Hindlimb muscle (tissue), 1 donor: ENCODE results near the gene DNAH10. TPM values are rescaled to one million over a fixed set of nuclear protein-coding genes. Genes with fewer than 3 reads are reported as not detected.
"Not testable (repeated sequence)": the region's sequence is repeated elsewhere in the genome, so short reads cannot be mapped to it uniquely, and the experiment has no call there.

ENCODE experiments used
- DNase-seq: peaks from one replicate; pipeline ENCODE4 v3.0.0-alpha.2; 2013
- polyA plus RNA-seq: library from polyadenylated mRNA; unstranded; fragments of 120-200 nt; gene quantifications from one replicate; pipeline ENCODE4 v1.2.1, GENCODE V29; 2013; ENCODE audit not compliant: insufficient read length

DNAH10 gene
- polyA plus RNA-seq, 1 donor = 1.3 TPM

DNA sequence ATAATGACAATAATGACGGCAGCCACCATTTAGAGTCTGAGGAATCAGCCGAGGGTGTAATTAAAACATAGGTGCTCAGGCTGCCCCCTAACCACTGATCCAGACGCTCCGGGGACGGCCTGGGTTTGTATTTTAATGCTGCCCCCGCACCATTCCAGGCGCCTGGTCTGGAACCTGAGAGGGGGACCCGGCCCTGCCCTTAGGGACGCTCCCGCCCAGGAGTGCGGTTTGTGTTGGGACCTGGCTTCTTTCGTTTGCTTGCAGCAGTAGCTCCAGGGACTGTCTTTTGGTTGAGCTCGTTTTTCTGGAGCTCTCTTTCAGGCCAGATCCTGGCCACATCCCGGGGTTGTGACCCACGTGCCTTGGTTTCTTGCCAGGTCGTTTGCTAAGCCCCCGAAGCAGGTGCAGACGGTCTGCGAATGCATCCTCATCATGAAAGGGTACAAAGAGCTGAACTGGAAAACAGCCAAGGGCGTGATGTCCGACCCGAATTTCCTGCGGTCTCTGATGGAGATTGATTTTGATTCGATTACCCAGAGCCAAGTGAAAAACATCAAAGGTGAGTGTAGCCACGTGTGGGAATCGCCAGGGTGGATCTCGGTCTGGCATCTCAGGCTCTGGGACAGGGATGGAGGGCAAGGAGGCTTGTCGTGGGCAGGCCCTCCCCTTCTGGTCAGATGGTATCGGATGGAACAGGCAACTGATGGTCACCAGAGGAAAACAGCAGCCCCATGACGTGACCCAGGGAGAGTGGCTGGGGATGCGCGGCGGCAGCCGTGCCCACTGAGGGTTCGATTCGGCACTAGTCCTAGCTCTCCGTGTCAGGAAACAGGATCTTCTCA, 147.0 kb downstream of the DNAH10 start:
- DNase-seq = no peak

GRCh38 chr12:123910057-123910456, 148.0 kb downstream of the DNAH10 start:
- DNase-seq = no peak

DNA sequence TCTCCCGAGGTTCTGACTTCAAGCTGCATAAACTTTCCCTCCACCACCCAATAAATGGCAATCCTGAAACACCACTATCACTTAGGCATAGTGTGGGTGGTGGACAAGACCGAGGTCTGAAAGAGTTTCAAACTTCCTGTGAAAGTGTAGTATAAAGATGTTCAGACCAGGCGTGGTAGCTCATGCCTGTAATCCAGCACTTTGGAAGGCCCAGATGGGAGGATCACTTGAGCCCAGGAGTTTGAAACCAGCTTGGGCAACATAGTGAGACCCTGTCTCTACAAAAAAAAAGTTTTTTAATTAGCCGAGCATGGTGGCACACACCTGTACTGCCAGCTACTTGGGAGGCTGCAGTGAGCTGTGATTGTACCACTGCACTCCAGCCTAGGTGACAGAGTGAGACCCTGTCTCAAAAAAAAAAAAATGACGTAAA, 148.7 kb downstream of the DNAH10 start:
- no peak for DNase-seq

- not testable (repeated sequence) for DNase-seq
Observed at GRCh38 chr12:123911672-123912409, 149.7 kb downstream of the DNAH10 start.

DNA sequence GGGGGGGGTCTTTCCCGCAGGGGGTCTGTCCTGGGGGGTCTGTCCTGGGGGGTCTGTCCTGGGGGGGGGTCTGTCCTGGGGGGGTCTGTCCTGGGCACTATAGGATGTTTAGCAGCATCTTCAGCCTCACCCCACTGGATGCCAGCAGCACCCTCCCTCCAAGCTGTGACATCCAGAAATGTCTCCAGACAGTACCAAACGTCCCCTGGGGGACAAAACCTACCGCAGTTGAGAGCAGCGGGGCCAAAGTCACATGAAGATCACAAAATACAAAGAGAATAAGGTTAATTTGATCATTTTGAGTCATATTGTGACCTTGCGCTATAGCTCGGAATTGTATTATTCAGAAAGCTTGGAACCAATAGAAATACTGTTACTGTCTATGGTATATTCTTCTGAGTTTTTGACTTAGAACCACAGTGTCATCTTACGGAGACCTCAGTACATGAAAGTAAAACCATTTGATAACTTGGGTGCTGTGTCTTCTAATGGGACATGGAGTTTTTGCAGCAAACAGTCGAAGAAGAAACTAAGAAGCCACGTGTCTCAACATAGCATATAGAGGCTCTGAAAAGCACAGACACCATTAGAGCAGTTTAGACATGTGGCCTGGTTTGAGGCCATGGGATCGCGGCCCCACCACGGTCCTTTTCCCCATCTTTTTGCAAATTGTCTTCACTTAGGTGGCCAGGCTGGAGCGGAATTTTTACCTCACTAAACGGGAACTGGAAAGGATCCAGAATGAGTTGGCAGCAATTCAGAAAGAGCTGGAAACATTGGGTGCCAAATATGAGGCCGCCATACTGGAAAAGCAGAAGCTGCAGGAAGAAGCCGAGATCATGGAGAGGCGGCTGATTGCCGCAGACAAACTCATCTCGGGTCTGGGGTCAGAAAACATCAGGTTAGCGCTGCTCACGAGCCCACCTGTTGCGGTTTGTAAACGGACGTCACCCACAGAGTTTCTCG, 150.6 kb downstream of the DNAH10 start:
- no peak for DNase-seq

- DNase-seq = no peak
Observed at GRCh38 chr12:123914726-123915333, 152.7 kb downstream of the DNAH10 start.

DNA sequence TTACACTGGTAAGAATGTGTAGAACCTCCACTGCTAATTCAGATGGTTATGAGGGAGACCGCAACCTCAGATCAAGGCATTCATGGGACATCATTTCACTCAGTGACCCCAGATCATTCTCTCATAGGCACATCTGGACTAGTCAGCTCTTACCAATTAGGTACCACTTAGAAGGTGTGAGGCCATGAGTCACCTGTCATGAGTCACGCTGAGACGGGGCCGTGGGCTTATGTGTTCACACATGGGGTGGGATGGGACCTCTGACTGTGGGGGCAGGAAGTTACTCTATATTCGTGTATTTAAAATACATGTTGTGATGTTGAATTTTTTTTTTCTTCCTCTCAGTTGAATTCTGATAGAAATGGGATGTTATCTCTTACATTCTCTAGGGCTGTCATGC, 154.6 kb downstream of the DNAH10 start:
- DNase-seq = no peak

DNA sequence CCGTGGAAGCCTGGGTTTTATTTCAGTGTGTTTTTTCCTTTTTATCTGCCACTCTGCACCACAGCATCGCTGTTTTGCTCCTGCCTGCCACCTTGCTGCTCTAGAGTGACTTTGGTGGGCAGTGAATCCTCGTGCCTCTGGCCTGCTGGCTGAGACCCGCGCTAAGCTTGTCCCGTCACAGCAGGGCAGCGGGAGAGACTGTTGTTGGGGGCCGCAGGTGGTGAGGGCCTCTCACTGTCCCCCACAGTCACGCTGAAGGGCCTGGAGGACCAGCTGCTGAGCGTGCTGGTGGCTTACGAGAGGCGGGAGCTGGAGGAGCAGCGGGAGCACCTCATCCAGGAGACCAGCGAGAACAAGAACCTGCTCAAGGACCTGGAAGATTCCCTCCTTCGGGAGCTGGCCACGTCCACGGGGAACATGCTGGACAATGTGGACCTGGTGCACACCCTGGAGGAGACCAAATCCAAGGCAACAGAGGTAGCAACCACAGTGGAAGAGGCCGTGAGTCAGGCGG, 155.3 kb downstream of the DNAH10 start:
- no peak for DNase-seq

GRCh38 chr12:123919980-123920360, 157.9 kb downstream of the DNAH10 start:
- DNase-seq = no peak

GRCh38 chr12:123923038-123923437, 160.9 kb downstream of the DNAH10 start:
- no peak for DNase-seq

GRCh38 chr12:123923927-123924326, 161.8 kb downstream of the DNAH10 start:
- DNase-seq = no peak

- no peak for DNase-seq
Observed at GRCh38 chr12:123924539-123924938, 162.4 kb downstream of the DNAH10 start.

- no peak for DNase-seq
Observed at GRCh38 chr12:123928274-123928865, 166.3 kb downstream of the DNAH10 start.

DNA sequence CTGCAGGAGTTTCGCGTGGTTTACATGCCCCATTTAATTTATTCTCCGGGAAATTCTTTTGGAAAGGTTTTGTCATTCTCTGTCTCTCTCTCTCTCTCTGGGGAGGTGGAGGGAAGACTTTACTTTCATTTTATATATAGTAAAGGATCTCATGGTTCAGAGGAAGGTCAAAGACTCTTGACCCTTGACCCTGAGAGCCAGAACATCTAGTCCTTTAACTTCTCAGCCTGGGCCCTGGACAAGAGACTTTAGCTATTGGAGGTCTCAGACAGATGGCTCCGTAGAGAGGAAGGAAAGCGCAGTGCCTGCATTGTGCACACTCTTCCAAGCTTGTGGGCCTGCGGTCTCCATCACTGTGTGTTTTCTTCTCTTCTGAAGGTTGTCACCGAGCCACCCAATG, 166.8 kb downstream of the DNAH10 start:
- DNase-seq = no peak

DNA sequence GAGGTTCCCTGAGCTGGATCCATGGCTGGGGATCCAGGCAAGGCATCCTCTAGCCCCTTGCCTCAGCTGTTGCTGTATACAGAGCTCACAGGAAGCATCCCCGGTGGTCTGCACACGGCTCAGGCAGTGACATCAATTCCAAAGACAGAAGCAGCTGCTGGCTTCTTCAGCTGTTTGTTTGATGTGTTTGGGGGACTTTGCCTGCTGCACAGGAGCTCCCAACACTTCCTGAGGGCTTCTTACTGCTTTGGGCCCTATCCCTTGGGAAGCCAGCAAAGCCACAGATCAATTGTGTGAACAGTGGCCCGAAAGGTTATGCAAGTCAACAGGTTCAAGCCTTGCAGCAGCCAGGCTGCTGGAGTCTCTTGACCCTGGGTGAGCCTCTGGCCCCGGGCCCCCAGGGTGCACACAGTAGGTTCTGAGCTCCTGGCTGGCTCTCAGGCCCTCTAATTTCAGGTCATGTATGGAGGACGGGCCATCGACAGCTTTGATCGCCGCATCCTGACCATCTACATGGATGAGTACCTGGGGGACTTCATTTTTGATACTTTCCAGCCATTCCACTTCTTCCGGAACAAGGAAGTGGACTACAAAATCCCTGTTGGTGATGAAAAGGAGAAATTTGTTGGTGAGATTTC, 168.0 kb downstream of the DNAH10 start:
- no peak for DNase-seq

GRCh38 chr12:123931686-123932321, 169.7 kb downstream of the DNAH10 start:
- no peak for DNase-seq

GRCh38 chr12:123933214-123933613, 171.1 kb downstream of the DNAH10 start:
- no peak for DNase-seq

GRCh38 chr12:123934016-123934620, 172.0 kb downstream of the DNAH10 start:
- no peak for DNase-seq

DNA sequence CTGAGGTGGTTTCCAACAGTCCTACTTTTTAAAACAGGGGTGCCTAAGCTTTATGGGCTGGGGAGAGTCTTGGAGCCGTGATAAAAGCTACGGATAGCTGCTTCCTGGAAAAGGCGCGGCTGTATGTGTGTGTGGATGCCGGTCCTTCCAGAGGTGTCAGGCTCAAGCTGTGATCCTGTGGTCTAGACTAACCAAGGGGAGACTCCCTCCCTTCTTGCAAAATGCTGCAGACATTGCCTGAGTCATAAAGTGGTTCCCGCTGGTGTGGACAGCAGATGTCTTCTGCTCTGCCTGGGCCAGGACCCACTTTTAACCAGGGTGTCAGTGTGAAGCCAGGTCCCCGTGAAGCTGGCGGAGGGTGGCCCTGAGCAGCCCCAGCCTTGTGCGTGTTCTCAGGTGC, 172.7 kb downstream of the DNAH10 start:
- DNase-seq = no peak

DNA sequence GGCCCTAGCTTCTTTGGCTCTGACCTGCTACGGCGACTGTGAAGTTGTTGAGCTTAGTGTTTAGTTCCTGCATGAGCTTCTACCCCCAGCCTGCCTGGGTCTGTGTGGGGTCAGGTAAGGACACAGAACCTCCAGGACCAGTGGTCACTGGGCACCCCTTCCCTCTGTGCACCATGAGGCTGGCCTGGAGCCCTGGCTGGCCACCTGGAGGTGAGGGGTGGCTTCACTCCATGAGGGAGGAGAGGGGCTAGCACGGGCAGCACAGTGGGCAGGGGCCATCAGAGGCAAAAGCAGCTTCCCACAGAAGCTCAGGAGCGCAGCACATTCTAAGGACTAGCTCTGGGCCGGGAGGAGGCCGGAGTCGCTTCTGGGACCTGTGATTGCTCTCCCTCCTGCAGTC, 173.9 kb downstream of the DNAH10 start:
- DNase-seq = no peak
